Measurements from ENCODE around the gene PPARA. TPM values are rescaled to one million over a fixed set of nuclear protein-coding genes. Genes with fewer than 3 reads are reported as not detected.

Gene PPARA
- total and polyA plus RNA-seq, 2 experiments from 2014 or later: 4.7 to 12.6 TPM

GRCh38 chr22:46234969-46235368, 84.6 kb downstream of the PPARA start (continued):
- TF ChIP-seq ETS1 (IDR thresholded peaks at IDR 0.05): no peak
- no peak for TF ChIP-seq REST (IDR thresholded peaks at IDR 0.05; ENCODE audit: unreplicated experiment)
- TF ChIP-seq JUNB (IDR thresholded peaks at IDR 0.05; ENCODE audit: unreplicated experiment): no peak
- no peak for TF ChIP-seq NANOG (IDR thresholded peaks at IDR 0.05; ENCODE audit: borderline replicate concordance)
- TF ChIP-seq EZH2phosphoT487 (IDR thresholded peaks at IDR 0.05; ENCODE audit: unreplicated experiment): no peak

DNA sequence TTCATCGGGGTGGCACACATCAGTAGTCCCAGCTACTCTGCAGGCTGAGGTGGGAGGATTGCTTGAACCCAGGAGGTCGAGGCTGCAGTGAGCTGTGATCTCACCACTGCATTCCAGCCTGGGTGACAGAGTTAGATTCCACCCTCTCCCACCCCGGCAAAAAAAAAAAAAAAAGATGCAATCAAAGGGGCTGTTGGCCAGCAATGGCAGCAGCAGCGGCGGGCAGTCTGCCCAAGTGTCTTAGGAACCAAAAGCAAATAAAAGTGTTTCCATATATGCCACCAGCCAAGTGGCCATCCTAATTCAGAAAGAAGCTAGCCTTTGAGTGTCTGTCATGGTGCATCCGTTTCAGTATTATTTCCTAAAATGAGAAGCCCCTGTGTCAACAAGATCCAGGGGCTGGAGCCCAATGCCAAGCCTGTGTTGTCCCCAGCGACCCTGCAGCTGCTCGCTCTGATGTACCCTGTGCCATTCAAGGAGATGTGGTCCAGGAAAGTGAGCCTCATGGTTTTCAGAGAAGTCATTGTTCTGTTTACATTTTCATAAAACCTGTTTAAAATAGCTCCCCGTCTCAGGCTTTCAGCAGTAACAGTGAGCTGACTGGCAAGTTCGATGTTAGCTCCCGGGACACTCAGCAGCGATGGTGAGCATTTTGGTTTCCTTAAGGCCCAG, 87.3 kb downstream of the PPARA start:
- no peaks in the 10 kb centered on the region for H3K4me1 ChIP-seq (ENCODE audit: insufficient read depth)
- H4K20me1 ChIP-seq (replicated peaks; ENCODE audit: insufficient read depth): no peaks in the 10 kb centered on the region
- no peak overlapping the region for H3K27ac ChIP-seq (ENCODE audit: low read depth)
- H3K27me3 ChIP-seq (ENCODE audit: insufficient read depth): no peaks in the 10 kb centered on the region
- H3K79me2 ChIP-seq (replicated peaks; ENCODE audit: insufficient read depth): no peaks in the 10 kb centered on the region
- ATAC-seq (no peak), DNase-seq (ENCODE audit: low spot score) (no peak)
- no peak overlapping the region for H3K4me3 ChIP-seq
- Mint-ChIP-seq H3K36me3 (ENCODE audit: low read depth) (no peaks in the 10 kb centered on the region; the same call in 2 of the 3 replicates), H3K4me3 (no peak overlapping the region), H3K9me3 (no peaks in the 10 kb centered on the region; the same call in 2 of the 3 replicates), H3K4me1 (no peaks in the 10 kb centered on the region), H3K27me3 (ENCODE audit: insufficient read depth, low read depth, poor library complexity) (peaks cover 9% of the 10 kb centered on the region), H3K27ac (no peak overlapping the region)
- H3K36me3 ChIP-seq (ENCODE audit: insufficient read depth): no peaks in the 10 kb centered on the region
- no peak overlapping the region for H3K4me2 ChIP-seq
- H2AFZ ChIP-seq: no peak overlapping the region
- H3F3A ChIP-seq (replicated peaks; ENCODE audit: low read depth): no peaks in the 10 kb centered on the region
- no peaks in the 10 kb centered on the region for H3K9me2 ChIP-seq (ENCODE audit: insufficient read depth)
- TF ChIP-seq ETS1 (IDR thresholded peaks at IDR 0.05) (no peak), ZNF331 (CRISPR knock-in tag; IDR thresholded peaks at IDR 0.05; ENCODE audit: low read depth) (no peak), CTCF (conservative IDR thresholded peaks at IDR 0.05; ENCODE audit: low read depth in 2 of 2) (no peak), EZH2 (IDR thresholded peaks at IDR 0.05; ENCODE audit: low read depth, unreplicated experiment) (no peak), REST (IDR thresholded peaks at IDR 0.05; ENCODE audit: unreplicated experiment) (no peak)

All from GM23338 (cell line).